Upper lobe of right lung (tissue), 1 donor: ENCODE results near the gene FAAH. TPM values are rescaled to one million over a fixed set of nuclear protein-coding genes. Genes with fewer than 3 reads are reported as not detected.

Source experiments
- ATAC-seq: fragments of 200-7000 bp; cut with Tn5 transposase; one replicate; pipeline ENCODE4 v1.9.1; 2020; ENCODE audit warnings: mild to moderate bottlenecking, moderate library complexity
- DNase-seq: peaks from one replicate; pipeline ENCODE4 v3.0.0-alpha.2; 2020
- H3K27ac ChIP-seq: fragments of 200-600 bp; one replicate; pipeline ENCODE4 v1.8.0; 2022
- H3K27me3 ChIP-seq: fragments of 200-600 bp; one replicate; pipeline ENCODE4 v1.8.0; 2022; ENCODE audit warnings: mild to moderate bottlenecking
- H3K36me3 ChIP-seq: fragments of 200-600 bp; one replicate; pipeline ENCODE4 v1.8.0; 2022
- H3K4me1 ChIP-seq: fragments of 200-600 bp; one replicate; pipeline ENCODE4 v1.8.0; 2022
- H3K4me3 ChIP-seq: fragments of 200-600 bp; one replicate; pipeline ENCODE4 v1.8.0; 2022; ENCODE audit warnings: mild to moderate bottlenecking
- H3K9me3 ChIP-seq: fragments of 200-600 bp; one replicate; pipeline ENCODE4 v1.8.0; 2022
- CTCF ChIP-seq: fragments of 200-600 bp; IDR thresholded peaks from one replicate; pipeline ENCODE4 v1.8.0; 2022; ENCODE audit warnings: antibody characterized with exemption
- intact Hi-C: fragments of 100-400 bp; cut with DNase I; formaldehyde crosslinking; loops from one replicate; pipeline ENCODE4 v1.11.0; 2022
- total RNA-seq: library from RNA; stranded (reverse); fragmentation: NEBNext Ultra II Directional; extraction: Animal tissue kit (Norgen Biotek cat#: 25700); gene quantifications from one replicate; pipeline ENCODE4 v1.2.1, GENCODE V29; 2021
- donor health status: DM: no; HTN: yes; CAD: no; lungs with severe emphysema.

The FAAH gene
- total RNA-seq, 1 donor from 2014 or later = 30.9 TPM

GRCh38 chr1:46425726-46426125 is 31.6 kb downstream of the FAAH start:
- Histone ChIP-seq H3K9me3 (no peaks in the 10 kb centered on the region), H3K4me1 (no peaks in the 10 kb centered on the region), H3K4me3 (no peak overlapping the region), H3K36me3 (no peaks in the 10 kb centered on the region), H3K27ac (no peak overlapping the region), H3K27me3 (peaks cover 4% of the 10 kb centered on the region)
- TF ChIP-seq CTCF = no peak
- DNase-seq = no peak
- intact Hi-C loops = no loop called here
- no peak for ATAC-seq

GRCh38 chr1:46427541-46427940 is 33.4 kb downstream of the FAAH start:
- DNase-seq (no peak), ATAC-seq (no peak)
- intact Hi-C loops = no loop called here
- Histone ChIP-seq H3K27me3 (peaks cover 4% of the 10 kb centered on the region), H3K9me3 (no peaks in the 10 kb centered on the region), H3K36me3 (no peaks in the 10 kb centered on the region), H3K4me3 (no peak overlapping the region), H3K4me1 (no peaks in the 10 kb centered on the region), H3K27ac (no peak overlapping the region)
- no peak for TF ChIP-seq CTCF

GRCh38 chr1:46429436-46429835 is 35.3 kb downstream of the FAAH start:
- Histone ChIP-seq H3K36me3 (no peaks in the 10 kb centered on the region), H3K27me3 (no peaks in the 10 kb centered on the region), H3K4me3 (no peak overlapping the region), H3K4me1 (no peaks in the 10 kb centered on the region), H3K27ac (no peak overlapping the region), H3K9me3 (no peaks in the 10 kb centered on the region)
- ATAC-seq (no peak), DNase-seq (no peak)
- intact Hi-C loops = no loop called here
- no peak for TF ChIP-seq CTCF

- no peak for TF ChIP-seq CTCF
- no peak for ATAC-seq
- intact Hi-C loops = no loop called here
Measured at GRCh38 chr1:46431695-46432094, 37.6 kb downstream of the FAAH start.

GRCh38 chr1:46432781-46433327 is 38.7 kb downstream of the FAAH start:
- Histone ChIP-seq H3K9me3 (no peaks in the 10 kb centered on the region), H3K27ac (no peak overlapping the region), H3K4me1 (no peaks in the 10 kb centered on the region), H3K4me3 (no peak overlapping the region), H3K27me3 (no peaks in the 10 kb centered on the region), H3K36me3 (no peaks in the 10 kb centered on the region)
- DNase-seq (no peak), ATAC-seq (no peak)
- intact Hi-C loops = no loop called here
- no peak for TF ChIP-seq CTCF

More at GRCh38 chr1:46431695-46432094, 37.6 kb downstream of the FAAH start:
- Histone ChIP-seq H3K4me1 (no peaks in the 10 kb centered on the region), H3K27ac (no peak overlapping the region), H3K9me3 (no peaks in the 10 kb centered on the region), H3K36me3 (no peaks in the 10 kb centered on the region), H3K4me3 (no peak overlapping the region), H3K27me3 (no peaks in the 10 kb centered on the region)
- no peak for DNase-seq

GRCh38 chr1:46434358-46434757 is 40.2 kb downstream of the FAAH start:
- Histone ChIP-seq H3K36me3 (no peaks in the 10 kb centered on the region), H3K9me3 (no peaks in the 10 kb centered on the region), H3K27me3 (no peaks in the 10 kb centered on the region), H3K4me3 (no peak overlapping the region), H3K4me1 (no peaks in the 10 kb centered on the region), H3K27ac (no peak overlapping the region)
- no peak for DNase-seq
- intact Hi-C loops = no loop called here
- no peak for TF ChIP-seq CTCF
- ATAC-seq = no peak
